Endothelial cell of coronary artery (primary cell): ENCODE data around the gene STAP2. TPM values are rescaled to one million over a fixed set of nuclear protein-coding genes. Genes with fewer than 3 reads are reported as not detected.

Experiments used
- total RNA-seq: library from RNA; depleted of rRNA; stranded (reverse); fragments of >200 nt; gene quantifications from 2 replicates; pipeline ENCODE4 v1.2.3, GENCODE V29; 2014

Gene STAP2, protein sequence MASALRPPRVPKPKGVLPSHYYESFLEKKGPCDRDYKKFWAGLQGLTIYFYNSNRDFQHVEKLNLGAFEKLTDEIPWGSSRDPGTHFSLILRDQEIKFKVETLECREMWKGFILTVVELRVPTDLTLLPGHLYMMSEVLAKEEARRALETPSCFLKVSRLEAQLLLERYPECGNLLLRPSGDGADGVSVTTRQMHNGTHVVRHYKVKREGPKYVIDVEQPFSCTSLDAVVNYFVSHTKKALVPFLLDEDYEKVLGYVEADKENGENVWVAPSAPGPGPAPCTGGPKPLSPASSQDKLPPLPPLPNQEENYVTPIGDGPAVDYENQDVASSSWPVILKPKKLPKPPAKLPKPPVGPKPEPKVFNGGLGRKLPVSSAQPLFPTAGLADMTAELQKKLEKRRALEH
- 7.9 and 17.1 TPM in 2 replicates for total RNA-seq

DNA sequence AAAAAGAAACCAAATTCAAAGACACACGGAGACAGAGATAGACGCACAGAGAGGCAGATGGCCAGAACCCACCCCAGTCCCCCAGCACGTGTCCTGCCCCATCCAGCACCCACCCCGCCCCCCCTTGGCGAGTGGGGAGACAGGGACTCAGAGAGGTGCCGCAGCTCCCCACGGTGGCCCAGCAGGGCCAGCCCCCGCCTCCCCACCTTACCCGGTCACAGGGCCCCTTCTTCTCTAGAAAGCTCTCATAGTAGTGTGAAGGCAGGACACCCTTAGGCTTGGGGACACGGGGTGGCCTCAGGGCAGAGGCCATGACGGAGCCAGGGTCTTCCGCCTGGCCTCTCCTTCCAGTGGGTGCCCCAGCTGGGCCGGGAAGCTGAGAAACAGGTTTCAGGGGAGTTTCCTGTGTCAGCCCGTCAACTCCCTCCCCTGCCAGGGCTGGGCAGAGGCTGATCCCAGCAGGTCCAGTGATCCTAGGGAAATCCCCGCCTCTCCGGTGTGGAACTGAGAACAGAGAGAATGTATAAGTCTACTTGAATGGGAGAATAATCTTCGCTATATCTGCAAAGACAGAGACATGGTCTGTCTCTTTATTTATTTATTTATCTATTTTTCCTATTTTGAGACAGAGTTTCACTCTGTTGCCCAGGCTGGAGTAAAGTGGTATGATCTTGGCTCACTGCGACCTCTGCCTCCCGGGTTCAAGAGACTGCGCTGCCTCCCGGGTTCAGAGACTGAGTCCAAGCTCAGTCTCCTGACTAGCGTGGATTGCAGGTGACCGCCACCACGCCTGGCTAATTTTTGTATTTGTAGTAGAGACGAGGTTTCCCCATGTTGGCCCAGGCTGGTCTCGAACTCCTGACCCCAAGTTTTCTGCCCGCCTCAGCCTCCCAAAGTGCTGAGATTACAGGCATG lies at the start of gene STAP2:
Gene STAP2 (minus strand): TSS at position 387 of the 915 bp plus-strand sequence. CDS start 74 bp downstream, at position 313.

DNA sequence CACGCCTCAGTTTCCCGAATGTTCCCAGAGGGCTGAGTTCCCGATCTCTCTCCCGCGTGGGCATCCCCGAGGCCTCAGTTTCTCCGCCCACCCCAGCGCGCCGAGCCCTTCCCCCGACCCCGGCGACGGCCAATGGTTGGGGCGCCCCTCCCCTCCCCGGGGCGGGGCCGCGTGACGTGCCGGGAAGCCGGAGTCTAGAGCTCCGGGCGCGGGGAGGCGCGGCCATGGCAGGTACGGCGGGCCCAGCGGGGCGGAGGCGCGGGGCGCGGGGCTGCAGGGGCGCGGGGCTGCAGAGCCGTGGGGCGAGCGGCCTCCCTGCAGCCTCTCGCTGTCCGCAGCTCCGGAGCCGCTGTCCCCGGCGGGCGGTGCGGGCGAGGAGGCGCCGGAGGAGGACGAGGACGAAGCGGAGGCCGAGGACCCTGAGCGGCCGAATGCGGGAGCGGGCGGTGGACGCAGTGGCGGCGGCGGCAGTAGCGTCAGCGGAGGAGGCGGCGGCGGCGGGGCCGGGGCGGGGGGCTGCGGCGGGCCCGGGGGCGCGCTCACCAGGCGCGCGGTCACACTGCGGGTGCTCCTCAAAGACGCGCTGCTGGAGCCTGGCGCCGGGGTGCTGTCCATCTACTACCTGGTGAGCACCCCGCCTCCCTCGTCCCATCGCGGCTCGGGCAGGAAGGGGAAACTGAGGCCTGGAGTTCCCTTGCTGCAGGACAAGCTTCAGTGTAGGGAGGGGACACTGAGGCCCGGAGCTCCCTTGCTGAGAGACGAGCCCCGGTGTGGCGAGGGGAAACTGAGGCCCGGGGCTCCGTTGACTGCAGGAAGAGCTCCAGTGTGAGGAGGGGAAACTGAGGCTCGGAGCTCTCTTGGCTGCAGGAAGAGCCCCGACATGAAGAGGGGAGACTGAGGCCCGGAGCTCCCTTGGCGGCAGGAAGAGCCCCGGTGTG lies 5.0 kb upstream of the STAP2 start, which contains the start of gene MPND:
Gene MPND (plus strand): TSS at position 193 of the 938 bp plus-strand sequence. CDS start 32 bp downstream, at position 225.

DNA sequence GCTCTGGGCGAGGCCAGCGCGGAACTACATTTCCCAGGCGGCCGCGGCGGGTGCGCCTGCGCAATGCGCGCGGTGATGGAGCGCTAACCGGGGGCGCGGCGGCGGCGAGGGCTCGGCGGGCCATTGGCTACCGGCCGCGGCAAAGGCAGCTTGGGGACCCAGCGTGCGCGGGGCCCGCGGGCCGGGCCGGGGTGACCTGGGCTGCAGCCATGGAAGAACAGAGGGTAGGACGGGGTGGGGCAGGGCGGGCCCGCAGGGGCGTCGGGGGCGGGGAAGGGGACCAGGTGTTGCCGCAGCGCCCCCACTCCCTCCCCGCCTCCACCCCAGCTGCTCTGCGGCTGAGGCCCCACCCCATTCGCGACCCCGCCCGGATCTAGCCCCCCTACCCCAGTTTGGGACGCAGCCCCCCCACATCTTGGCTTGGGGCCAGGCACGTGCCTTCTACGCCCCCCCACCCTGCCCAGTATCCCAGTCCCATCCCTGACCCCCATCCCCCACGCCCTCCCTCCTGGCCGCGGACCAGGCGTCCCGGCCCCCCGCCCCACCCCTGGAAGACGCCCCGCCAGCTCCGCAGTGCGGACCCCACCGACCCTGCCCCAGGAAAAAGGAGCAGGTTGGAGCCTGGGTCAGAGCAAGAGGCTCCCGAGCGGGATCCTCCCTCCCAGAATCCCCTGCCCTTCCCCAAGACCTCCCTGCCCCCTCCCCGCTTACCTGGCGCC lies 33.9 kb downstream of the STAP2 start, which contains the start of gene FSD1:
Gene FSD1 (plus strand): TSS at position 61 of the 719 bp plus-strand sequence. CDS start 149 bp downstream, at position 210.

DNA sequence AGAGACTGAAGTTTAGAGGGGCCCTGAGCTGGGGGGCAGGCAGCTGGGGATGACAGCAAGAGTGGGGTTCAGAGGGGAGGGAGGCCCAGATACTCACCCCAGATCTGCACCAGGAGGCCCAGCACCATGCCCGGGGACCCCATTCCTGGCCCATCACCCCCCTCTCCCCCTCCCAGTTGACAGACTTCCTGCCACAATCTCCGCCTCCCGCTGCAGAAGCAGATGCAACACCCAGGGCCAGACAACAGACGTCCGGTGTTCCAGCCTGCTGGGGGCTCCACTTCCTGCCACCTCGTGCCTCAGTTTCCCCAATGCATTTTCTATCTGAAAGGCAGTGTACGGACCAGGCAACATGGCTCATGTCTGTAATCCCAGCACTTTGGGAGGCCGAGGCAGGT lies 36.4 kb downstream of the STAP2 start, which contains the start of gene TMIGD2:
Gene TMIGD2 (minus strand): TSS at position 147 of the 398 bp plus-strand sequence. CDS start 4 bp downstream, at position 143.

DNA sequence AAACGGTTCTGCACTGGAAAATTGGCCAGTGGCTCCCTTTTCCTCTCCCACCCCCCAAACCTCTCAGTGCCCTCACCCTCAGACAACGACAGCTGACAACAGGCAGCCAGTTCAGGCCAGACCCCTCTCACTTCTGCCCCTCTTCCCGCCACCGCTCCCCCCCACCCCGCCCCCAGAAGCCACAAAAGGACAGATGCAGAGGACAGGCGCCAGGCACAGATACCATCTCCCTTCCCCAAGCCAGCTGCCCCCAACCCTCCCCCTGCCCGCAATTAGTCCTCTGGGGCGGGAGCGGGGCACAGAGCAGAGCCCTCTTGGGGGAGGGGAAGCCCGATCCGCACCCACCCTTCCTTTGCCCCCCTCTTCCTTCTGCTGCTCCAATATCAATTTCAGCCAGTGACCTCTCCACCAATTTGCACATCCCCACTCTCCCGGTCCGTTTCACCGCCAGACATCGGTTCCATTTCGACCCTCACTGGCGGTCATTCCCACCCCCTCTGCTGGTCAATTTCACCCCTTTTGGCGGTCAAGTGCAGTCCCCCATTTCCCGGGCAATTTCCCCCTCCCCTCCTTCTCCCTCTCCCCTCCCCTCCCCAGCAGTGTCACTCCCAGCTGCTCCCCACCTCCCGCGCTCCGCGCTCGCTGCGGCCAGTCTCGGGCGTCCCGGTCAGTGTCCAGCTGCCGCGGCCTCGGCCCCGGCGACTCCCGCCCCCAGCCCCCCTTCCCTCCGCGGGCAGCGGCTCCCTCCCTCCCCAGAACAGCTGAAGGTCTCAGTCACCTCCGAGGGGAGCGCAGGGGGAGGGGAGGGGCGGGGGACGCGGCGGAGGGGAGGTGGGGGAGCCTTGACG lies 60.0 kb downstream of the STAP2 start, which contains the start of gene SHD:
Gene SHD (plus strand): TSS at position 848 of the 848 bp plus-strand sequence. CDS start 798 bp downstream, outside the sequence.

Other genes with a start within 250 kb of the STAP2 start
- gene MAP2K2, start 214.7 kb downstream of the STAP2 start, total RNA-seq, result 178 and 202 TPM in 2 replicates
- not detected in 2 replicates for gene CREB3L3, start 185.2 kb downstream of the STAP2 start, total RNA-seq
- gene SIRT6, start 156.3 kb downstream of the STAP2 start, total RNA-seq, result 8.9 and 11.7 TPM in 2 replicates
- 0.18 and 0.38 TPM in 2 replicates for gene ANKRD24, start 156.1 kb downstream of the STAP2 start, total RNA-seq
- 0.18 and 0.66 TPM in 2 replicates for gene EBI3, start 109.3 kb downstream of the STAP2 start, total RNA-seq
- gene YJU2, start 91.7 kb downstream of the STAP2 start, total RNA-seq, result 17.4 and 20.4 TPM in 2 replicates
- not detected in 2 replicates for gene SHD, start 59.6 kb downstream of the STAP2 start, total RNA-seq
- gene TMIGD2, start 36.4 kb downstream of the STAP2 start, total RNA-seq, result not detected in 2 replicates
- 20.6 and 28.9 TPM in 2 replicates for gene FSD1, start 34.2 kb downstream of the STAP2 start, total RNA-seq
- gene MPND, start 4.7 kb upstream of the STAP2 start, total RNA-seq, result 7.7 and 9.6 TPM in 2 replicates
- gene SH3GL1, start 61.7 kb upstream of the STAP2 start, total RNA-seq, result 41.4 and 42.6 TPM in 2 replicates
- 8.6 and 13.9 TPM in 2 replicates for gene CHAF1A, start 63.8 kb upstream of the STAP2 start, total RNA-seq
- 81.5 and 101 TPM in 2 replicates for gene UBXN6, start 119.0 kb upstream of the STAP2 start, total RNA-seq
- 67.5 and 70.9 TPM in 2 replicates for gene HDGFL2, start 133.5 kb upstream of the STAP2 start, total RNA-seq
- gene PLIN4, start 179.7 kb upstream of the STAP2 start, total RNA-seq, result under 0.01 TPM in 2 replicates
- under 0.01 and 0.09 TPM in 2 replicates for gene PLIN5, start 196.4 kb upstream of the STAP2 start, total RNA-seq
- 0.28 and 0.36 TPM in 2 replicates for gene LRG1, start 201.2 kb upstream of the STAP2 start, total RNA-seq
- 115 and 121 TPM in 2 replicates for gene SEMA6B, start 220.9 kb upstream of the STAP2 start, total RNA-seq